ENCODE measurements around the gene SYNPR. TPM values are rescaled to one million over a fixed set of nuclear protein-coding genes. Genes with fewer than 3 reads are reported as not detected.

SYNPR gene
- total and polyA plus RNA-seq, 11 donors, result 0.11 to 1.0 (median 0.41) TPM; not detected in 7

DNA sequence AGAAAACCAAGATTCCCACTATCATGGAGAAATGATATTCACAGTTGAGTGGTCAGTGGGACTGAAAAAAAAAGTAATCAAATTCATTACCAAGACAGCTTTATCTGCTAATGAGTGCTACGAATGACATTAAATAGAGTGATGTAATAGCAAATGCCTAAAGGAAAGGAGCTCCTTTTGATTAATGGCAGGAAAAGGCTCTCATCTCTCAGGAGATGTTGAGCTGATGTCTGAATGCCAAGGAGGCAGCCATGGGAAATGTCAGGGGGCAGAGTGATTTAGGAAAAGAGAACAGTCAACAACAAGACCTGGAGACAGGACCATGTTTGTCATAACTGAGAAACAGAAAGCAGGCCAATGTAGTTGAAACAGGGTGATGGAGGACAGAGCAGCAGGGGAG, 277.7 kb downstream of the SYNPR start:
- Histone ChIP-seq H3K4me1 (no peaks in the 10 kb centered on the region), H3K9me3 (no peaks in the 10 kb centered on the region), H3K36me3 (no peaks in the 10 kb centered on the region), H3K4me3 (no peak overlapping the region), H3K27ac (no peak overlapping the region), H3K27me3 (no peaks in the 10 kb centered on the region)
- TF ChIP-seq, protein P1, sequence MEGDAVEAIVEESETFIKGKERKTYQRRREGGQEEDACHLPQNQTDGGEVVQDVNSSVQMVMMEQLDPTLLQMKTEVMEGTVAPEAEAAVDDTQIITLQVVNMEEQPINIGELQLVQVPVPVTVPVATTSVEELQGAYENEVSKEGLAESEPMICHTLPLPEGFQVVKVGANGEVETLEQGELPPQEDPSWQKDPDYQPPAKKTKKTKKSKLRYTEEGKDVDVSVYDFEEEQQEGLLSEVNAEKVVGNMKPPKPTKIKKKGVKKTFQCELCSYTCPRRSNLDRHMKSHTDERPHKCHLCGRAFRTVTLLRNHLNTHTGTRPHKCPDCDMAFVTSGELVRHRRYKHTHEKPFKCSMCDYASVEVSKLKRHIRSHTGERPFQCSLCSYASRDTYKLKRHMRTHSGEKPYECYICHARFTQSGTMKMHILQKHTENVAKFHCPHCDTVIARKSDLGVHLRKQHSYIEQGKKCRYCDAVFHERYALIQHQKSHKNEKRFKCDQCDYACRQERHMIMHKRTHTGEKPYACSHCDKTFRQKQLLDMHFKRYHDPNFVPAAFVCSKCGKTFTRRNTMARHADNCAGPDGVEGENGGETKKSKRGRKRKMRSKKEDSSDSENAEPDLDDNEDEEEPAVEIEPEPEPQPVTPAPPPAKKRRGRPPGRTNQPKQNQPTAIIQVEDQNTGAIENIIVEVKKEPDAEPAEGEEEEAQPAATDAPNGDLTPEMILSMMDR (IDR thresholded peaks at IDR 0.05), result no peak
- TF ChIP-seq POLR2A (IDR thresholded peaks at IDR 0.05), result no peak
- WGBS, 4 donors, result 38 to 71% (median 58%) methylated on average over 1 of the region's 1 CpG
- ATAC-seq, result no peak
- DNase-seq, result no peak
- intact Hi-C loops (cut with DNase I), result loop anchor here in 1 of 10 donors (1.0 kb wide), 1 partner anchor 12 kb away; no protein-coding TSS in a partner anchor

DNA sequence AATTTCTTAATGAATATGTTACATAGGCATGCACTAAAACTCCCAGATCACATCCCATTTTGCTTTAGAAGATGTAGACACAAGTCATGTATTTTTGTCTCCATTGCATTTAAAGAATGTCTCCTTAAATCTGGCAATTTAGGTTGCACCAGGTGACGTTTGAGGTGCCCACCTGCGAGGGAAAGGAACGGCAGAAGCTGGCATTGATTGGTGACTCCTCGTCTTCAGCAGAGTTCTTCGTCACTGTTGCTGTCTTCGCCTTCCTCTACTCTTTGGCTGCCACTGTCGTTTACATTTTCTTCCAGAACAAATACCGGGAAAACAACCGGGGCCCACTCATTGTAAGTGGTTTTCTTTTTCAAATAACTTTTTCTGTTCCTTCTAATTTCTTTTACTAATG, 278.3 kb downstream of the SYNPR start:
- ATAC-seq, result no peak

DNA sequence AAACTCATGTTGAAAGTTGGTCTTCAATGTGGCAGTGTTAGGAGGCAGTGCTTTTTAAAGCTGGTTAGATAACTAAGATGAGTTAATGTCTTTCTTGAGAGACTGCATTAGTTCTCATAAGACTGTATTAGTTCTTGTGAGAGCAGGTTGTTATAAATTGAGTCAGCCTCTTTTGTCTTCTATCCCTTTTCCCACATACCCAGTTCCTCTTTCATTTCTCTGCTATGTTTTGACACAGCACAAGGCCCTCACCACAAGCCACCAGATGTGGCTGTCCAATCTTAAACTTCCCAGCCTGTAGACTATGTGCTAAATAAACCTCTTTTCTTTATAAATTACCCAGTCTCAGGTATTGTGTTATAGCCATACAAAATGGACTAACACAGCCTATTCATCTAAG, 279.8 kb downstream of the SYNPR start:
- Histone ChIP-seq H3K4me1 (no peaks in the 10 kb centered on the region), H3K4me3 (no peak overlapping the region), H3K27ac (no peak overlapping the region), H3K36me3 (no peaks in the 10 kb centered on the region), H3K9me3 (no peaks in the 10 kb centered on the region), H3K27me3 (no peaks in the 10 kb centered on the region)
- ATAC-seq (no peak), DNase-seq (no peak)
- intact Hi-C loops (cut with DNase I), result no loop called here
- TF ChIP-seq POLR2A (IDR thresholded peaks at IDR 0.05), result no peak
- TF ChIP-seq, protein P1 (IDR thresholded peaks at IDR 0.05), result no peak

More for the DNA sequence above, 278.3 kb downstream of the SYNPR start:
- Histone ChIP-seq H3K36me3 (no peaks in the 10 kb centered on the region), H3K9me3 (no peaks in the 10 kb centered on the region), H3K4me3 (no peak overlapping the region), H3K27ac (no peak overlapping the region), H3K4me1 (no peaks in the 10 kb centered on the region), H3K27me3 (no peaks in the 10 kb centered on the region)
- no peak for DNase-seq
- WGBS, 4 donors, result 74 to 77% (median 76%) methylated on average over 9 of the region's 9 CpGs
- no peak for TF ChIP-seq POLR2A (IDR thresholded peaks at IDR 0.05)
- TF ChIP-seq, protein P1 (IDR thresholded peaks at IDR 0.05), result no peak
- intact Hi-C loops (cut with DNase I), result loop anchor here in 1 of 10 donors (1.0 kb wide), 1 partner anchor 13 kb away; no protein-coding TSS in a partner anchor

DNA sequence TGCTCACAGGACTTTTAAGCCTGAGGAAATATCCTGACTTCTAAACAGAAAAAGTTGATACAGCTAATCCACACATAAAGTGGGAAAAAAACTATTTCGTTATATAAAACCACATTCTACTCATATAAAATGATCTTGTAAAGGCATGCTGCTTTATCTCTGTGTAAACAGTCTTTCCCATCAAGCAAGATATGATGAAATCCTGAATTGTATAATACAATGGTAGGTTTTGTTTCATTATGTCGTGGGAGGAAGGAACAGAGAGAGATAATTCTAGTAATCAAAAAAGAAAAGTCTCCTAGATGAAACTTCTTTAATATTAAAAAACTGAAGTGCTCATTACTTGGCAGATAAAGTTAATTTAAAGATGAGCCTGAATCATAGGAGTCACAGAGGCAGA, 281.8 kb downstream of the SYNPR start:
- DNase-seq (no peak), ATAC-seq (no peak)
- TF ChIP-seq, protein P1 (IDR thresholded peaks at IDR 0.05), result no peak
- no peak for TF ChIP-seq POLR2A (IDR thresholded peaks at IDR 0.05)
- no peak overlapping the region for H3K27ac ChIP-seq
- 38 to 51% (median 48%) methylated on average over 2 of the region's 2 CpGs for WGBS, 4 donors
- intact Hi-C loops (cut with DNase I), result no loop called here
- no peak overlapping the region for H3K4me3 ChIP-seq
- no peaks in the 10 kb centered on the region for H3K27me3 ChIP-seq
- H3K9me3 ChIP-seq, result no peaks in the 10 kb centered on the region
- no peaks in the 10 kb centered on the region for H3K36me3 ChIP-seq
- H3K4me1 ChIP-seq, result no peaks in the 10 kb centered on the region

Data from heart left ventricle (tissue), 16 donors.